NCI-H2227 (cell line): ENCODE data around the gene EPB41L2.
"Not testable (repeated sequence)": the region's sequence is repeated elsewhere in the genome, so short reads cannot be mapped to it uniquely, and the experiment has no call there.

ENCODE experiments used
- DNase-seq: peaks from one replicate; lab custom pipeline; 2025; ENCODE audit not compliant: unreplicated experiment; lab: John Stamatoyannopoulos, UW

Gene EPB41L2

DNA sequence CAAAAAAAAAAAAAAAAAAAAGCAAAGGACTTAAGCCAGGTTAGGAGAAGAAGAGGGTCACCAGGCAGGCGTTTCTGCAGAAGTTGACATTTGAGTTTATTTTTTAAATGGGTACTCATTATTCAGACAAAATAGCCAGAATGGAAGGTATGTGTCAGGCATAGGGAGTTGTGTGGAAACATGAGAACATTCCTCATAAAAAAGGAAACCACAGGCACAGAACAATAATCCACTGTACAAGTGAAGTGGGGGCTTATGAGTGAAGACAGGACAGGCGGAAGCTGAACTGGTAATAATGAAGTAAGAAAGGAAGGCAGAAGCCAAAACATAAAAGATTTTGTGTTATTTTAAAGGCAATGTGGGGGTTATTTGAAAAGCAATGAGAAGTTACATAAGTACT, 104.6 kb downstream of the EPB41L2 start:
- DNase-seq: no peak

DNA sequence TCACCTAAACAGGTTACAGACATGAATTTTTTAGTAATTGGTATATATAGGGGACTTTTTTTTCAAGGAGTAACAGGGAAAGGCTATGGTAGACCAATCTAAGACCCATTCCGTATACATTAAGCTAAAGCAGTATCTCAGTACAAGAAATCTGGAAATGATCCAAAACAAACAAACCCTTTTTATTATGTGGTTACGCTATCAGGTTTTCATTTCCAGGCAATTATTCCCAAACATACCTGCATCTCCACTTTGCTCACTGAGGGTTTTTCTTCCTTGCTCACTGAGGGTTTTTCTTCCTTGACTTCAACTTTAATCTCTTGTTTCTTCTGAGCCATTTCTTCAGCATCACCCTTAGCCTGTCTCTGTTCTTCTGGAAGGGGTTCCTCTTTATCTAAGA, 107.3 kb downstream of the EPB41L2 start:
- DNase-seq: no peak

DNA sequence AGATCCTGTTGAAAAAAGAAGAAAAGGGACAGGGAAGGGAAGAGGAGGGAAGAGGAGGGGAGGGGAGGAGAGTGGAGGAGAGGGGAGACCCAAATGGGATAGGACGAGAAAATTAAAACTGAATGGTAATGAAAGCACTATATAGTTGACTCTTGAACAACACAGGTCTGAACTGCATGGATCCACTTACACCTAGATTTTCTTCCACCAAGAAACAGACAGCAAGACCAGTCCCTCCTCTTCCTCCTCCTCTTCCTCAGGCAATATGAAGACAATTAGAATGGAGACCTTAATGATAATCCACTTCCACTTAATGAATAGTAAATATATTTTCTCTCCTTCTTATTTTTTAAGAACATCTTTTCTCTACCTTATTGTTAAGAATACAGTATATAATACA, 113.5 kb downstream of the EPB41L2 start:
- DNase-seq: no peak

DNA sequence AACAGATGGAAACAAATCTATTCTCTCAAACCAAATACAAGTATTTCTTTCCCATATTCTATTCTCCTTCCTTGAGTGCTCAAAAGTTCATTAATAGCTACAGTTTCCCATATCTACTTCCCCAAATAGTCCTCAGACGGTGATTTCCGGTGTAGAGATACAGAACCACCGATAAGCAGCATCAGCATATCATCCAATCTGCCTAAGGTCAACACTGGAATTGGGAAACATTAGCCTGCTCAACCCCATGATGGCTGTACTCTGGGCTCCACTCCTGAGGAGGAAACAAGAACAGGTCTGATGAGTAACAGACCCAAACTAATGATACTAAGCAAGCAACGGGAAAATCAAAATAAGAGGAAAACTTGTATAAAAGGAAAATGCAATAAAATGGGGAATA, 115.6 kb downstream of the EPB41L2 start:
- no peak for DNase-seq

DNA sequence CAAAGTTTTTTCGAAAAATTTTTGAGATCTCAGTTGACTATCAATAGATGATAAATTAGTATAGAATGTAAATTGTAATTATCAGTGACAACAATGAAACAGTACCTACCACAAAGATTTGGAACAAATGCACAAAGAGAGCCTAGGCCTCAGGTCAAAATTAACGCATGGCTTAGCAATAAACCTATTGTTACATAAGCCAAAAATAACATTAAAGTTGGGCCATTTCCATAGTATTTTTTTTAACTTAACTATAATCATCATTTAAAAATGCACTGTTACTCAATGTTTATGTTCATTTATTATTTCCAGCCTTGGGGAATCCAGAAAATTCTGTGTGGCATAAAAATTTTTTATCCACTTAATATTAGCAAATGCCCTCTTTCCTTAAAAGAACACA, 117.0 kb downstream of the EPB41L2 start:
- no peak for DNase-seq

DNA sequence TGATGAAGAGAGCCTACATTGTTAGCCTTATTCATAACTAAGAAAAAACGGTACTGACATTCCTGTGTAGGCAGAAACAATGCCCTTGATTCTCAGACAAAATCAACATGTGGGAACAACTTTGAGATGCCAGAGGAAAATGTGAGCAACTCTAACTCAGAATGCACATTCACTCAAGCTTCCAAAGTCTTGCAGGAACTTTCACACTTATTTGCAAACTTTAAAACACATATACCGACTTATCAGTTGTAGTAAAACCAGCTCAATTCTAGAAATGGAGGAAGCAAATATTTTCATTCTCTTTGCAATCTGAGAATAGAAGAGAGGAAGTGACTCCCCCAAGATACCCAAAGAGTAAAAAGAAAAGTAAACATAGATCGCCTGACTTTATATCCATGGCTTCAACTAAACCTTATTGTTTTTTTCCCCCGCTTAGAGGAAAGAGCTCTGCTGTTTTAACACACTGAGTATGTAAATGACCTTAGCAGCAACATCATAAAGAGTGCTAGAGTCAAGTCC, 117.6 kb downstream of the EPB41L2 start:
- DNase-seq: no peak

DNA sequence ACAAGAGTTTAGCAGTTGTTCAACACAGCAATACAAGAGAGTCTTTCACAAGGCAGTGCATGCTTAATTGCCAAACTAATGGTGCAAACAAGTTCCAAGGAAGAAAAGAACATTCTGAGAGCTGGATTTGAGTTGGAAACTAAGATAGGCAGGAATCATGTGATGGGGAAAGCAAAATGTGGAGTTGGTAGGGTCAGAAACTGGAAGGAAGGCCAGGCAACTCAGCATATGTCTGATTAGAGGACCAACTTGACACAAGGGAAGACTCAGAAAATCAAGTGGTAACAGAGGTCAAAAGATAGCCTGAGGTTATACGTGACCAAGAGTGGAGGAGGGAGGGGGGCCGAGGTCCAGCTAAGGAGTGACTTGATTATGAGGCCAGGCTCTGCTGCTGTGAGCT, 118.6 kb downstream of the EPB41L2 start:
- DNase-seq: no peak

DNA sequence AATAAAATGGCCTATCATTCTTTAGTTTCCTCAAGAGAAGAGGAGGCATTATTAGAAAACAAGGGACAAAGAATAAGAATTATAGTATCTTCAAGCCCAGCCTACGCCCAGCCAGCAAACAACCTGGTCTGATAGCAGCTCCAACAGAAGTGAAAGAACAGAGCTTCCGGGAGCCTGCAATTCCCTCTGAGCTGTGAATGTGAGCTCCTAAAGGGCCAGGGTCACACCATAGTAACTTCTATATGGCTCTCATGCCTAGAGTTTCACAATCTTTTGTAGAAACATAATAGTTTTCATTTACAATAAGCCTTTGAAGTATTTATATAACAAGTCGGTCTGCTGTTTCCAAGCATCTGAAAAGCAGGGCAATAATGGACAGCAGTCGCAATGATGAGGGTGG, 119.3 kb downstream of the EPB41L2 start:
- no peak for DNase-seq

DNA sequence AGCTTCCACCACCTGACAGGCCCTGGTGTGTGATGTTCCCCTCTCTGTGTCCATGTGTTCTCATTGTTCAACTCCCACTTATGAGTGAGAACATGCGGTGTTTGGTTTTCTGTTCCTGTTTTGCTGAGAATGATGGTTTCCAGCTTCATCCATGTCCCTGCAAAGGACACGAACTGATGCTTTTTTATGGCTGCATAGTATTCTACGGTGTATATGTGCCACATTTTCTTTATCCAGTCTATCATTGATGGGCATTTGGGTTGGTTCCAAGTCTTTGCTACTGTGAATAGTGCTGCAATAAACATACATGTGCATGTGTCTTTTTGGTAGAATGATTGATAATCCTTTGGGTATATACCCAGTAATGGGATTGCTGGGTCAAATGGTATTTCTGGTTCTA, 120.3 kb downstream of the EPB41L2 start:
- DNase-seq: not testable (repeated sequence)

DNA sequence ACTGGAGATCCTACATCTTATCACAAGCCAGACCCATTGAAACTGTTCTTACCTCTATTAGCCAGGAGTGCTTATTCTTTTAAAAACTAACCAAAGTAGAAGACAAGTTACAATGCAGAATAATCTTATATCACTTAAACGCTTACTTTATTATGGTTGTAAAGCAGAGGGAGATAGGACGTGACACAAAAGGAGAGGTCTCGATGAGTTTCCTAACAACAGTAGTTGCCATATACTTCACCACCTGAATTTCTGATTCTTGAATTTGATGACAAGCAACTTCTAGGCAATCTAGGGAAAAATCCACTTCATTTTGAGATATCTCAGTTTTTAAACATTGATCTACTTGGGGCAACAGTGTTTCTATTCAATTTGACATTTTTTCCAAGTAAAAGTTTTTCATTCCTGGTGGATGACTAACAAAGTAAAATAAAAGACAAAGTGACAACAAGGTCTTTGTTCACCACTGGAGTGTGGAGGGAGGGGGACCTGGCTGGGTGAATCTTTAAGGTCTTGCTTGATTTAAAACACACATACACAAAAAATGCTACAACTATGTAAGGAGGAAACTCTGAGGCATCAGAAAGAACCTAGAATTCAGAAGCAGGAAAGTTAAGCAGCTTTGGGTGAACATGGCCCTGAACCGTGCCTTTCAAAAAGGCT, 125.0 kb downstream of the EPB41L2 start:
- no peak for DNase-seq

DNA sequence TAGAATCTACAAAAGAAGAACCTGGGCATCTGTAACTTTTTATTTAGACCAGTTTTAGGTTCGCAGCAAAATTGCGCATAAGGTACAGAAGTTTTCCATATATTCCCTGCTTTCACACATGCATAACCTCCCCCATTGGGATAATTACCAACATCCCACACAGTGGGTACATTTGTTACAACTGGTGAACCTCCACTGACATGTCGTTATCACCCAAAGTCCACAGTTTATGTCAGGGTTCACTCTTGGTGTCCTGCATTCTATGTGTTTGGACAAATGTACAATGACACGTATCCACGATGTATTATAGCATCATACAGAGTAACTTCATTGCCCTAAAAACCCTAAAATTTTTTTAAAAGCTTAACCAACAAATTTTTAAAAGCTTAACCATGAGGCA, 126.1 kb downstream of the EPB41L2 start:
- no peak for DNase-seq

DNA sequence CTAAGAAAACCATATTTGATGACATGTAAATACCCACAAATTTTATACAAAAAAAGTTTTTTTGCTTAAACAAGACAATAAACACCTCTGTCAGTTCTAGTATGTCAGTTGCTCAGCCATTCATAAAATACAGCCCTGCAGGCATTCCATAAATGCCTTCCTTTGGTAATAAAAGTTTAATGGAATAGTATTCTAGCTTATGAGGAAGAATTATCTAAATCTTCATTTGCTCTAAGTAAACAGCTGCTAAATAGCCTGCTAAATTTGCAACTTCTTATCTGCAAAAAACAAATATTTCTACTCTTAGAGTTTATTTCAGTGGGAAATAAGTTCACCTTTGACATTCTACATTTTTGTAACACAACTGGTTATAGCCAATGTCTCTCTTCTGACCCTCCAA, 127.1 kb downstream of the EPB41L2 start:
- no peak for DNase-seq

DNA sequence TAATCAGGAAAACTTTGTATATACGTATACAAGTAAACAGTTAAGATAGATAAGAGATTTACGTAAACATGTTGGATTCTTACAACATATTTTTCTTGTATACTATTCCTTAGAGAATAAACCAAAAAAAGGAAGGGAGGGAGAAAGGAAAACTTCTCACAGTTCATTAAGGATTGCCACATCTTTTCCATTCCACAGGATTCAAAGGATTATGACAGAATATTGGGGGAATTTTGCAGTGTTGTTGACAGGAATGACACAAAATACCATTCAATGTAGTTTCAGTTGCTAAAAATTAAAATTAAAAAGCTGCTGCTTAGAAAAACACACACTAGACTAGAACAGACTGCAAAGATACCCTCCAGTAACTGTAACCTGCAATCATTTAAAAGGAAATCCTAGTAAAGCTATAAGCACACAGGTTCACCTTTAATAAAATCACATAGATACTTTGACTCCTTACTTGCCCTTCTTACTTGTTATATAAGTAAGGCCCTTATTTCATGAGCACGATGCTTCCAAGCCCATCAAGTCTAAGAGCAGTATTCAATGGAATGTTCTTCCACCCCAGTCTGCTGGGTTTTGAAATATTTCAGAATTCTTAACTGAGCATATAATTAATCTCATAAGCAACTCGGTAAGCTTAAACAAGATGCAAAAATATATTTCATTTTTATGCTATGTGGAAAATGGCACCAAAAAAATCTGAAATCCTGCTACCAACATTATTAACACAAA, 128.0 kb downstream of the EPB41L2 start:
- DNase-seq: no peak

DNA sequence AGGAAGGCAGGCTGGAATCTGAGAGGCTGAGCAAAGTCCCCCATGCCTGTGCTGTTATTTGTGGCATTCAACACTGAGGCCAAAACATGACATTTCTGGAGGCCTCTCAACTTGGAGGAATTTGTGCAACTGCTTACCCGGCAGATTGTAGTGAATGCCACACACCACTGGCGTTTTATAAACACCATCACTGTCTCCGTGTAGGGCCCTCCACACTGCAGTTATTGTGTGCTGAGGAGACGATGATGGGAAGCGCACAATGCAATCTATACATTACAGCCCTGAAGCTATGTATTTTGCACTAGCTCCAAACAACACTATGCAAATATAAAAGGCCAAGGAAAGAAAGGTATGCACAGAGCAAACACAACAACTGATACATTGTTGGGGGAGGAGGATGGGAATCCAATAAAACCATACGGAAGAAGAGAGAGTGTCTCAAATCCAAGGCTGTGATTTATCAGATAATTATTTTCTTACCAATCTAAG, 129.3 kb downstream of the EPB41L2 start:
- DNase-seq: no peak

DNA sequence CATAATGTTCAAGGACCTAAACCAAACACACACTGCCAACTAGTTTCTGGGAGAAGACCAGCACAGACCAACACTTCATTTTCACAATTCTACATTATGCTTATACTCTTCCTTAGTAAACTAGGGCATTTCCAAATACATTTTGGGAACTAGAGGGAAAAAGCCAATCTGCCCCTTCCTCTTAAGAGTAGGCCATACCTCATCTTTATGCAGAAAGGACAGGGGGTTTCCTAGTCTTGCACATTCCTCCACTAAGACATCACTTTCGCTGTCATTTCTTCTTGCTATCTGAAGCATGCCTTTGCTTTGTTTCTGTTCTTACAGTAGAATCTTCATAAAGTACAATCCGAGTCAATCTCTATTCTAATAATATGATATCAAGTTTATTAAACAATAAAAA, 130.1 kb downstream of the EPB41L2 start:
- no peak for DNase-seq

DNA sequence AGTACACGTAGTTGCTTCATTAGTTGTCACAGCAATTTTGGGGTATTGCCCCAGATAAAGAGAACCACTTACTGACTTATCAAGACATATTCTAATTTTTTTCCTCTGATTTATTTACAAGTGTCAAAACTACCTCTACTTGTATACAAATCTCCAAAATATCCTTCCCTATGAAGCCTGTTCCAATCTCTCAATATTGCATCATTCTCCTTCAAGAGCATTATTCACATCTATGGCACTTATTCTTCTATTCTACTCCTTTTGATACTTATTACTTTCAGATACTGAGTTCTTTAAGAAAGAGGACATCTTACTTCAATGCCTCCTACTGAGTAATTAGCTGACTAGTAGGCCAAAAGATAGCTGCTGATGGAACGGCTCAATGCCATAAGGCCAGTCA, 130.6 kb downstream of the EPB41L2 start:
- DNase-seq: no peak

DNA sequence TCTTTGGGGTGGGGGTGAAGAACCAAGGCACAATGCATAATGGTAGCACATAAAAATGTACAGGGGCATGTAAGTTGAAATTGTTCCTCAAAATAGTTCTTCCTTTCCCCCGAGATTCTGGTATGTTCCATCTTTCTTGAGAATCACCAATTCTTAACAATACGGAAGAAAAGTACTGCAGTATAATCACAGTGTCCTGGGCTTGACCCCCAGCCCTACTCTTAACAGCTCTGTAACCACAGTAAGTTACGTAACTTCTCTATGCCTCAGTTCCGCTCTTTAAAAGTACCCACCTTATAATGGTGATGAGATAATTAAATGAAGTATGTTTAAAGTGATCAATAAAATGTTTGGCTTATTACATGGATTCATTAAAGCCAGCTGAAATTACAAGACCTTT, 131.4 kb downstream of the EPB41L2 start:
- DNase-seq: no peak

DNA sequence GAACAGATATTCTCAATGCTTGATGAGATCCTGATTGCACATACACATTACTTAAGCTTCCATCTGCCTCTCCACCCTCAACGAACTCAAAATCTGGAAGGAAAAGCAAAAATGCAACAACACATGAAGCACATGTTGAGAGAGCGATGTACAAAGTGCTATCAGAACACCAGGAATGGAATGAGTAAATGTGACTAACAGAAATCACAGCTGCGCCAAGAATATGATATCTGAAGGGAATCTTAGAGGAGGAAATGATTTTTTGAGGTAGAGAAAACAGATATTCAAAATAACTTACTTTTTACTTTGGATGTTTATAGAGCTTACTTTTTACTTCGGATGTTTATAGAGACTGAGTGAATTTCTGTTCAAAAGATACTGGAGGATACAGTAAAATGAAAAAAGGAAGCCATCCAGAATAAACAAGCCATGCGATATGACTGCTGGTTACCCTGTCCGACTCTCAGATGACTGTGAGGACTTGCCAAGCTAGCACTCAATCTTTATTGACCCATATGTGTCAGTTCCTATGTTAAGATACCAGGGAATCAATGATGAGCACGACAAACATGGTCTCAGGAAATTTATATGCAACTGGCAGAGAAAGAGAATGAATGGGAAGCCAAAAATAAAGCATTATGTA, 133.9 kb downstream of the EPB41L2 start:
- DNase-seq: no peak

DNA sequence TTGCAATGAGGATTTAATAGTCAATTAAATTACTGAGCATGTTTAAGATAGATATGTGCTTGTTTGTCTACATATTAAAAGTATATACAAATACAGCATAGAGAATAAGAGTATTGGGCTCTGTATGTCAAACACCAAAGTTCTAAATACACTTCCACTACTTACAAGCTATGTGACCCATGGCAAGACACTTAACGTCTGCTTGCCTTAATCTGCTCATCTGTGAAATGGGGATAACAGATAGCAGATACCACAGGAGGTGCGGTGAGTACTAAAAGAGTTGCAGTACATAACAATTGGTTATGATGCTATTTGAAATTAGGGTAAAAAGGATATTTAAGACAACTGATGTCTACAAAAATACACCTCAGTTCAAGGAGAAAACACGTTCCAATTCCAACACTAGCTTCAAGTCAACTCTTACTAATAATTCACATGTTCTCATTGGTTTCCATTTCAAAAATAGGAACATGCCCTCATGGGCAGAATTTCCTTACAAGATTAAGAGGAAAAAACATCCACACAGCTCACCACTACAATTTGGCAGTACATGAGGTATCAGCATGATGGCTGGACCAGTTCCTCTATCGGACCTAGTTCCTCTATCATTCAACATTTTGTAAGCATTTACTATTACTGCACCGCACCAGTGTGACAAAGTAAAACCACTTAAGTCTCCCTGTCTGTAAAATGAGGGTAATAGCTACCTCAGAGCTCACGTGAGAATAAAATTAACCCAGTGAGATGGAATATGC, 134.7 kb downstream of the EPB41L2 start:
- DNase-seq: no peak

DNA sequence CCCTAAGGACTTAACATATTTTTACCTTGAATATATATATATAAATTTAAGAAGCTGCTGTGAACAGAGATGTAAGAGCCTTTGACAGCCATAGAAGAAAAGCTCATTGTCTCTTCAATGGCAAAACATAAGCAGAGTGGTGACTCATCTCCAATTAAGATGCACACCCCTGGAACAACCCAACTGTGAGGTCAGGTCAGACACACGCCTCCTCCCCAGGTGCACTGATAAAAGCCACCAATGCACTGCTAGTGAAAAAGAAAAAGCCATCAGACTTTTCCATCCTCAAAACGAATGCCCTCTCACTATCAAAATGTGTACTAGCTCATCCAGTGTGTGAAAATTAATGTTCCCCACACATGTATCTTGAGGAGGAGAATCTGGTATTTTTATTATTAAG, 135.7 kb downstream of the EPB41L2 start:
- DNase-seq: no peak

DNA sequence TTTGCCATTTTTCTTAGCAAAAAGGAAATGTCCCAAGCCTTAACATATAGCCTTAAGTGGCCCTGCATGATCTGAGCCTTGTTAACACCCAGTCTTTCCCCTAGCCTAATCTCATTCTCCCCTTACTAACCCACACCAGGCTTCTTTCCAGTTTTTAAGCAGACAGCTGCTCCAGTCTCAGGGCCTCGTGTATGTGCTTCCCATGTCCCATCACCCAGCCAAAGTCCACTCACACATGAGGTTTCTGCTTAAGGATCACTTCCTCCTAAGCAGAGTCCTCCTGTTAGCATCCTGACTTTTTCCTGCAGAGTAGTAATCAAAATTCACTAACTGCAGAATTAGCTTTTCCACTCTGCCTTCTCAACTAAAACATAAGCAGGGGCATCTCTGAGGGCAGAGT, 139.7 kb downstream of the EPB41L2 start:
- DNase-seq: no peak
